ENCODE results near the gene SLC19A1.

The SLC19A1 gene

GRCh38 chr21:45542242-45542666 lies at the start of gene SLC19A1:
SLC19A1 (minus strand) TSS chr21:45542440; CDS start chr21:45537959, 4,481 bp downstream.
- peak; percentile 74 for DNase-seq (ENCODE audit: low spot score)

- no peak for DNase-seq (ENCODE audit: low spot score)
These were observed 49.5 kb upstream of the SLC19A1 start for GRCh38 chr21:45591619-45592207.

GRCh38 chr21:45590726-45591618 lies 48.7 kb upstream of the SLC19A1 start:
- DNase-seq (ENCODE audit: low spot score) = no peak

GRCh38 chr21:45590246-45590725 lies 48.0 kb upstream of the SLC19A1 start:
- DNase-seq (ENCODE audit: low spot score) = no peak

GRCh38 chr21:45589686-45590245 lies 47.5 kb upstream of the SLC19A1 start:
- no peak for DNase-seq (ENCODE audit: low spot score)

- no peak for DNase-seq (ENCODE audit: low spot score)
These were observed 46.7 kb upstream of the SLC19A1 start for GRCh38 chr21:45588871-45589491.

- no peak for DNase-seq (ENCODE audit: low spot score)
These were observed 46.0 kb upstream of the SLC19A1 start for GRCh38 chr21:45588086-45588825.

- DNase-seq (ENCODE audit: low spot score) = no peak
These were observed 44.1 kb upstream of the SLC19A1 start for GRCh38 chr21:45586289-45586858.

GRCh38 chr21:45584786-45585185 lies 42.5 kb upstream of the SLC19A1 start:
- DNase-seq (ENCODE audit: low spot score) = no peak

GRCh38 chr21:45583831-45584509 lies 41.7 kb upstream of the SLC19A1 start:
- DNase-seq (ENCODE audit: low spot score) = no peak

GRCh38 chr21:45582128-45582527 lies 39.9 kb upstream of the SLC19A1 start:
- no peak for DNase-seq (ENCODE audit: low spot score)

- no peak for DNase-seq (ENCODE audit: low spot score)
These were observed 39.1 kb upstream of the SLC19A1 start for GRCh38 chr21:45581322-45581712.

- no peak for DNase-seq (ENCODE audit: low spot score)
These were observed 38.5 kb upstream of the SLC19A1 start for GRCh38 chr21:45580576-45581321.

GRCh38 chr21:45580181-45580575 lies 37.9 kb upstream of the SLC19A1 start:
- no peak for DNase-seq (ENCODE audit: low spot score)

- no peak for DNase-seq (ENCODE audit: low spot score)
These were observed 37.3 kb upstream of the SLC19A1 start for GRCh38 chr21:45579383-45580180.

- DNase-seq (ENCODE audit: low spot score) = no peak
These were observed 36.7 kb upstream of the SLC19A1 start for GRCh38 chr21:45578811-45579381.

- no peak for DNase-seq (ENCODE audit: low spot score)
These were observed 36.0 kb upstream of the SLC19A1 start for GRCh38 chr21:45578176-45578801.

GRCh38 chr21:45577801-45578175 lies 35.5 kb upstream of the SLC19A1 start:
- DNase-seq (ENCODE audit: low spot score) = no peak
